WTC11 (cell line): ENCODE measurements around the gene CLECL1.

ENCODE experiments used
- ATF2 ChIP-seq: sonication (generic); formaldehyde crosslinking; IDR thresholded peaks from 2 replicates; pipeline ENCODE4 v1.8.1; 2022; ENCODE audit warnings: low read depth, missing genetic modification reagents, borderline replicate concordance
- ATF3 ChIP-seq: sonication (generic); formaldehyde crosslinking; conservative IDR thresholded peaks from 2 replicates; pipeline ENCODE4 v1.8.1; 2022; ENCODE audit warnings: mild to moderate bottlenecking, missing genetic modification reagents
- CREB1 ChIP-seq: sonication (generic); formaldehyde crosslinking; IDR thresholded peaks from 2 replicates; pipeline ENCODE4 v1.8.0; 2023; ENCODE audit warnings: mild to moderate bottlenecking, missing genetic modification reagents
- CTCF ChIP-seq: fragments of 200-600 bp; IDR thresholded peaks from 2 replicates; pipeline ENCODE4 v1.8.0; 2022; ENCODE audit warnings: antibody characterized with exemption
- EMX1 ChIP-seq: fragments of 250-450 bp; sonication (Bioruptor Pico); IDR thresholded peaks from 2 replicates; pipeline ENCODE4 v1.8.0; 2021; ENCODE audit warnings: mild to moderate bottlenecking
- MAX ChIP-seq: sonication (generic); formaldehyde crosslinking; IDR thresholded peaks from 2 replicates; pipeline ENCODE4 v1.8.0; 2022; ENCODE audit warnings: mild to moderate bottlenecking, missing genetic modification reagents
- SP1 ChIP-seq: sonication (generic); formaldehyde crosslinking; conservative IDR thresholded peaks from 2 replicates; pipeline ENCODE4 v1.8.1; 2022; ENCODE audit warnings: missing genetic modification reagents
- TP53 ChIP-seq: sonication (generic); formaldehyde crosslinking; IDR thresholded peaks from 2 replicates; pipeline ENCODE4 v1.8.1; 2023; ENCODE audit warnings: mild to moderate bottlenecking, missing genetic modification reagents
- USF1 ChIP-seq: sonication (generic); formaldehyde crosslinking; IDR thresholded peaks from 2 replicates; pipeline ENCODE4 v1.8.0; 2022; ENCODE audit warnings: mild to moderate bottlenecking, missing genetic modification reagents
- USF2 ChIP-seq: sonication (generic); formaldehyde crosslinking; IDR thresholded peaks from 2 replicates; pipeline ENCODE4 v1.8.1; 2023; ENCODE audit warnings: mild to moderate bottlenecking, missing genetic modification reagents, moderate library complexity
- ZBTB21 ChIP-seq: sonication (generic); formaldehyde crosslinking; IDR thresholded peaks from 2 replicates; pipeline ENCODE4 v1.8.1; 2023; ENCODE audit warnings: mild to moderate bottlenecking, missing genetic modification reagents, borderline replicate concordance
- TF ChIP-seq, protein P1 (sequence below): sonication (generic); formaldehyde crosslinking; IDR thresholded peaks from 2 replicates; pipeline ENCODE4 v1.8.1; 2022; ENCODE audit warnings: low read depth, mild to moderate bottlenecking, moderate library complexity, missing genetic modification reagents, borderline replicate concordance
- TF ChIP-seq, protein P2 (sequence below): sonication (generic); formaldehyde crosslinking; IDR thresholded peaks from 2 replicates; pipeline ENCODE4 v1.8.0; 2023; ENCODE audit warnings: mild to moderate bottlenecking, missing genetic modification reagents

GRCh38 chr12:9756170-9756569, 23.3 kb upstream of the CLECL1 start:
- TF ChIP-seq CREB1 (CRISPR knock-in tag), result no peak
- TF ChIP-seq CTCF, result no peak
- TF ChIP-seq TP53 (CRISPR knock-in tag), result no peak
- no peak for TF ChIP-seq ATF3
- no peak for TF ChIP-seq USF1 (CRISPR knock-in tag)
- no peak for TF ChIP-seq SP1
- TF ChIP-seq USF2 (CRISPR knock-in tag), result no peak
- TF ChIP-seq, protein P1, sequence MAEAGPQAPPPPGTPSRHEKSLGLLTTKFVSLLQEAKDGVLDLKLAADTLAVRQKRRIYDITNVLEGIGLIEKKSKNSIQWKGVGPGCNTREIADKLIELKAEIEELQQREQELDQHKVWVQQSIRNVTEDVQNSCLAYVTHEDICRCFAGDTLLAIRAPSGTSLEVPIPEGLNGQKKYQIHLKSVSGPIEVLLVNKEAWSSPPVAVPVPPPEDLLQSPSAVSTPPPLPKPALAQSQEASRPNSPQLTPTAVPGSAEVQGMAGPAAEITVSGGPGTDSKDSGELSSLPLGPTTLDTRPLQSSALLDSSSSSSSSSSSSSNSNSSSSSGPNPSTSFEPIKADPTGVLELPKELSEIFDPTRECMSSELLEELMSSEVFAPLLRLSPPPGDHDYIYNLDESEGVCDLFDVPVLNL (CRISPR knock-in tag), result no peak
- TF ChIP-seq EMX1 (CRISPR knock-in tag), result no peak
- no peak for TF ChIP-seq MAX (CRISPR knock-in tag)
- TF ChIP-seq, protein P2, sequence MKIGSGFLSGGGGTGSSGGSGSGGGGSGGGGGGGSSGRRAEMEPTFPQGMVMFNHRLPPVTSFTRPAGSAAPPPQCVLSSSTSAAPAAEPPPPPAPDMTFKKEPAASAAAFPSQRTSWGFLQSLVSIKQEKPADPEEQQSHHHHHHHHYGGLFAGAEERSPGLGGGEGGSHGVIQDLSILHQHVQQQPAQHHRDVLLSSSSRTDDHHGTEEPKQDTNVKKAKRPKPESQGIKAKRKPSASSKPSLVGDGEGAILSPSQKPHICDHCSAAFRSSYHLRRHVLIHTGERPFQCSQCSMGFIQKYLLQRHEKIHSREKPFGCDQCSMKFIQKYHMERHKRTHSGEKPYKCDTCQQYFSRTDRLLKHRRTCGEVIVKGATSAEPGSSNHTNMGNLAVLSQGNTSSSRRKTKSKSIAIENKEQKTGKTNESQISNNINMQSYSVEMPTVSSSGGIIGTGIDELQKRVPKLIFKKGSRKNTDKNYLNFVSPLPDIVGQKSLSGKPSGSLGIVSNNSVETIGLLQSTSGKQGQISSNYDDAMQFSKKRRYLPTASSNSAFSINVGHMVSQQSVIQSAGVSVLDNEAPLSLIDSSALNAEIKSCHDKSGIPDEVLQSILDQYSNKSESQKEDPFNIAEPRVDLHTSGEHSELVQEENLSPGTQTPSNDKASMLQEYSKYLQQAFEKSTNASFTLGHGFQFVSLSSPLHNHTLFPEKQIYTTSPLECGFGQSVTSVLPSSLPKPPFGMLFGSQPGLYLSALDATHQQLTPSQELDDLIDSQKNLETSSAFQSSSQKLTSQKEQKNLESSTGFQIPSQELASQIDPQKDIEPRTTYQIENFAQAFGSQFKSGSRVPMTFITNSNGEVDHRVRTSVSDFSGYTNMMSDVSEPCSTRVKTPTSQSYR (CRISPR knock-in tag), result no peak
- no peak for TF ChIP-seq ATF2
- TF ChIP-seq ZBTB21, result no peak
